H1 (cell line): ENCODE measurements around the gene ADAMTS16. TPM values are rescaled to one million over a fixed set of nuclear protein-coding genes. Genes with fewer than 3 reads are reported as not detected.

Experiments
- EGR1 ChIP-seq: IDR thresholded peaks from 2 replicates; pipeline ENCODE4 v1.6.1; 2011; ENCODE audit warnings: low read depth, low read length, borderline replicate concordance
- FOSL1 ChIP-seq: IDR thresholded peaks from 2 replicates; pipeline ENCODE4 v1.6.1; 2011; ENCODE audit warnings: mild to moderate bottlenecking, low read depth, low read length, moderate library complexity; ENCODE audit not compliant: insufficient read depth
- NRF1 ChIP-seq: IDR thresholded peaks from 2 replicates; pipeline ENCODE4 v1.6.1; 2011; ENCODE audit warnings: mild to moderate bottlenecking, low read depth, low read length, improper control_type of control experiment
- POLR2A ChIP-seq, 2 experiments: IDR thresholded peaks; 1 replicate in 1 of 2; 2 replicates in 1 of 2; pipeline ENCODE4 v1.6.1; 2011; ENCODE audit warnings: low read depth in 2 of 2, low read length in 2 of 2, mild to moderate bottlenecking in 2 of 2; ENCODE audit errors: control extremely low read depth in 1 of 2
- SAP30 ChIP-seq: fragments of 300-600 bp; sonication (generic); IDR thresholded peaks from 2 replicates; pipeline ENCODE4 v1.7.1; 2012; ENCODE audit warnings: low read length, moderate library complexity, mild to moderate bottlenecking, inconsistent platforms; ENCODE audit not compliant: insufficient read depth, insufficient replicate concordance
- TAF1 ChIP-seq: IDR thresholded peaks from 2 replicates; pipeline ENCODE4 v1.6.1; 2011; ENCODE audit warnings: mild to moderate bottlenecking, low read depth, low read length
- TBP ChIP-seq: IDR thresholded peaks from 2 replicates; pipeline ENCODE4 v1.6.1; 2011; ENCODE audit warnings: low read depth, low read length, improper control_type of control experiment
- polyA plus RNA-seq, 7 experiments: library from polyadenylated mRNA; depleted of rRNA in 3 of 7; stranded (reverse) in 5 of 7; unstranded in 2 of 7; fragments of >200 nt in 5 of 7; fragments of 200-250 nt in 2 of 7; gene quantifications; 1 replicate in 5 of 7; 2 replicates in 1 of 7; 4 replicates in 1 of 7; pipeline versions ENCODE4 v1.2.1 to v1.2.3, GENCODE V29; 2011 to 2013; ENCODE audit warnings: missing spikeins in 2 of 7, mixed read lengths in 2 of 7
- total RNA-seq: library from RNA; stranded (reverse); fragmentation: NEBNext Ultra II Directional; extraction: Animal tissue kit (Norgen Biotek cat#: 25700); gene quantifications from 2 replicates; pipeline ENCODE4 v1.2.1, GENCODE V29; 2021

Gene ADAMTS16
- total and polyA plus RNA-seq, 2 of the 8 experiments (the other 6 are each of a cell fraction or from before 2014, with no cell fraction given), result 3.7 to 16.0 TPM

DNA sequence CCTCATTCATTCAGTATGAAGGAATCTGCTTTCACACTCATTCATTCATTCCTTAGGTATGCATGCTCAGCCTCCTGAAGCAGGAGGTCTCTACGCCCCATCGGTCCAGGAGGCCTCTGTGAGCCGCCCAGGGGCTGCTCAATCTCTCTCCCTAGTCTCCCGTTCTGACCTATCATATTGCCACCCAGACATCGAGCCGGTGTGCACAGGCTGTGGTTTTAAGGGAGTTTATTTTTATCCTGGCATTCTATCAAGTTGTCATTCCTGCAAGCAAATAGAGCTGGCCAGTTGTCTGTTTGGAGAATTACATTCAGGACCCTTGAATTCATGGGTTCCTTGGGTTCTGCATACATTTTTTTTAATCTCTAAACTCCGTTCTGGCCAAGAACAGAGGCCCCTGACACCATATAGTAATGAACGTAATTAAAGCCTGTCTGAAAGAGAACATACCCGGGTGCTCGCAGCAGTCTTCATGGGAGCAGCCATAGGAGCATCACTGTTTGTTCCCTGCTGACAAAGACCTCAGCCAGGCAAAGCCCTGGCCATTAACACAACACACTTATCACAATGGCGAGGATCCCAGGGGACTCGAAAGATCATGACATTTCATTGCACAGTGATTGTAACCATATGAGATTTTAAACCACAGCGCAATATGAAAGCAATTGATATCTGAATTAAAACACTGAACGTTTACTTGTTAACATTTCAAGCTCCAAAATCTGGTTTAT, 80.9 kb downstream of the ADAMTS16 start (continued):
- TF ChIP-seq SAP30 (no peak), FOSL1 (no peak), TBP (no peak), TAF1 (no peak), EGR1 (no peak), POLR2A (IDR thresholded peaks at IDR 0.05; ENCODE audit: control extremely low read depth in 1 of 2, low read depth in 2 of 2, low read length in 2 of 2) (no peak), NRF1 (no peak)
